H9 (cell line): Measurements from ENCODE around the gene CFP. TPM values are rescaled to one million over a fixed set of nuclear protein-coding genes. Genes with fewer than 3 reads are reported as not detected.
A peak's percentile ranks its signal among the peaks of the same experiment; 100 is the strongest.

Experiments
- DNase-seq: peaks from one replicate; pipeline ENCODE4 v3.0.0-alpha.2; 2017
- H2AFZ ChIP-seq: one replicate; pipeline ENCODE4 v1.6.1; 2013; ENCODE audit warnings: mild to moderate bottlenecking, low read length, control low read depth, moderate library complexity
- H2AK5ac ChIP-seq: 2 replicates; pipeline ENCODE4 v1.6.1; 2013; ENCODE audit warnings: low read length, control low read depth, mixed read lengths; ENCODE audit not compliant: insufficient read length
- H2BK120ac ChIP-seq: one replicate; pipeline ENCODE4 v1.6.1; 2013; ENCODE audit warnings: low read depth, mild to moderate bottlenecking, low read length, control low read depth, inconsistent platforms; ENCODE audit not compliant: poor library complexity, severe bottlenecking
- H2BK12ac ChIP-seq: 2 replicates; pipeline ENCODE4 v1.6.1; 2013; ENCODE audit warnings: low read length, control low read depth, mixed read lengths, low read depth; ENCODE audit not compliant: insufficient read length
- H2BK15ac ChIP-seq: 2 replicates; pipeline ENCODE4 v1.6.1; 2013; ENCODE audit warnings: low read depth, low read length, control low read depth
- H2BK20ac ChIP-seq: one replicate; pipeline ENCODE4 v1.6.1; 2013; ENCODE audit warnings: low read depth, mild to moderate bottlenecking, low read length, control low read depth, inconsistent platforms; ENCODE audit not compliant: poor library complexity, severe bottlenecking
- H2BK5ac ChIP-seq: 2 replicates; pipeline ENCODE4 v1.6.1; 2013; ENCODE audit warnings: low read length, control low read depth, mixed read lengths; ENCODE audit not compliant: insufficient read length
- H3K14ac ChIP-seq: 2 replicates; pipeline ENCODE4 v1.6.1; 2013; ENCODE audit warnings: low read length, control low read depth; ENCODE audit not compliant: insufficient read depth
- H3K18ac ChIP-seq: 2 replicates; pipeline ENCODE4 v1.6.1; 2013; ENCODE audit warnings: low read depth, mild to moderate bottlenecking, mixed read lengths, low read length, control low read depth; ENCODE audit not compliant: insufficient read length
- H3K23ac ChIP-seq: 2 replicates; pipeline ENCODE4 v1.6.1; 2013; ENCODE audit warnings: low read length, control low read depth, mixed read lengths, low read depth; ENCODE audit not compliant: insufficient read length
- H3K23me2 ChIP-seq: 2 replicates; pipeline ENCODE4 v1.6.1; 2013; ENCODE audit warnings: low read depth, mild to moderate bottlenecking, mixed read lengths, low read length, control low read depth; ENCODE audit not compliant: insufficient read length, poor library complexity, severe bottlenecking
- H3K27ac ChIP-seq: 2 replicates; pipeline ENCODE4 v1.5.1; 2013; ENCODE audit warnings: low read length, control low read depth, mixed read lengths, low read depth; ENCODE audit not compliant: insufficient read length
- H3K27me3 ChIP-seq: 2 replicates; pipeline ENCODE4 v1.6.1; 2013; ENCODE audit warnings: low read length, control low read depth, inconsistent platforms; ENCODE audit not compliant: insufficient read depth
- H3K4ac ChIP-seq: 2 replicates; pipeline ENCODE4 v1.6.1; 2013; ENCODE audit warnings: low read depth, mild to moderate bottlenecking, control low read depth, inconsistent platforms, low read length, moderate library complexity
- H3K4me1 ChIP-seq: 2 replicates; pipeline ENCODE4 v1.6.1; 2013; ENCODE audit warnings: low read length, control low read depth, inconsistent platforms; ENCODE audit not compliant: insufficient read depth
- H3K4me2 ChIP-seq: 2 replicates; pipeline ENCODE4 v1.6.1; 2013; ENCODE audit warnings: low read length, control low read depth, mixed read lengths; ENCODE audit not compliant: insufficient read length, insufficient read depth
- H3K56ac ChIP-seq: 2 replicates; pipeline ENCODE4 v1.6.1; 2013; ENCODE audit warnings: low read depth, mild to moderate bottlenecking, mixed read lengths, low read length, control low read depth; ENCODE audit not compliant: insufficient read length
- H3K79me1 ChIP-seq: 2 replicates; pipeline ENCODE4 v1.6.1; 2013; ENCODE audit warnings: low read depth, mild to moderate bottlenecking, moderate library complexity, low read length, control low read depth, inconsistent platforms; ENCODE audit not compliant: insufficient read depth, poor library complexity, severe bottlenecking
- H3K79me2 ChIP-seq: 2 replicates; pipeline ENCODE4 v1.6.1; 2013; ENCODE audit warnings: low read length, control low read depth, inconsistent platforms; ENCODE audit not compliant: insufficient read depth
- H3K9ac ChIP-seq: 2 replicates; pipeline ENCODE4 v1.6.1; 2013; ENCODE audit warnings: low read length, control low read depth, mixed read lengths; ENCODE audit not compliant: insufficient read length; ENCODE audit errors: extremely low read depth
- H3K9me3 ChIP-seq: one replicate; pipeline ENCODE4 v1.6.1; 2013; ENCODE audit warnings: low read depth, low read length, inconsistent platforms; ENCODE audit not compliant: control insufficient read depth
- H3T11ph ChIP-seq: one replicate; pipeline ENCODE4 v1.6.1; 2013; ENCODE audit warnings: mild to moderate bottlenecking, low read length, control low read depth, inconsistent platforms
- H4K20me1 ChIP-seq: one replicate; pipeline ENCODE4 v1.6.1; 2013; ENCODE audit not compliant: control insufficient read depth, insufficient read length, insufficient read depth
- H4K5ac ChIP-seq: 2 replicates; pipeline ENCODE4 v1.6.1; 2013; ENCODE audit warnings: low read depth, mild to moderate bottlenecking, mixed read lengths, low read length, control low read depth; ENCODE audit not compliant: insufficient read length
- H4K8ac ChIP-seq: replicated peaks from 2 replicates; pipeline ENCODE4 v1.6.1; 2013; ENCODE audit warnings: low read length, control low read depth, mixed read lengths, low read depth; ENCODE audit not compliant: insufficient read length
- H4K91ac ChIP-seq: 2 replicates; pipeline ENCODE4 v1.6.1; 2013; ENCODE audit warnings: low read depth, mild to moderate bottlenecking, moderate library complexity, mixed read lengths, low read length, control low read depth; ENCODE audit not compliant: insufficient read length
- H3K27ac Mint-ChIP-seq, 3 experiments: 2 replicates in 2 of 3; 3 replicates in 1 of 3; pipeline ENCODE4 v1.8.0; 2020 to 2021; ENCODE audit warnings: mixed read lengths in 3 of 3, mild to moderate bottlenecking in 1 of 3, moderate library complexity in 1 of 3
- H3K27me3 Mint-ChIP-seq: 2 replicates; pipeline ENCODE4 v1.8.0; 2021; ENCODE audit warnings: low read depth, mild to moderate bottlenecking, moderate library complexity, mixed read lengths
- H3K36me3 Mint-ChIP-seq, 3 experiments: 2 replicates in 2 of 3; 3 replicates in 1 of 3; pipeline ENCODE4 v1.8.0; 2020 to 2021; ENCODE audit warnings: low read depth in 3 of 3, mixed read lengths in 3 of 3; ENCODE audit not compliant: insufficient read depth in 1 of 3
- H3K4me1 Mint-ChIP-seq, 2 experiments: 2 replicates each; pipeline ENCODE4 v1.8.0; 2020; ENCODE audit warnings: mixed read lengths in 2 of 2
- H3K4me3 Mint-ChIP-seq, 2 experiments: 2 replicates in 1 of 2; 3 replicates in 1 of 2; pipeline ENCODE4 v1.8.0; 2020 to 2021; ENCODE audit warnings: mild to moderate bottlenecking in 2 of 2, mixed read lengths in 2 of 2, moderate library complexity in 1 of 2
- H3K9me3 Mint-ChIP-seq, 2 experiments: 2 replicates in 1 of 2; 3 replicates in 1 of 2; pipeline ENCODE4 v1.8.0; 2020; ENCODE audit warnings: mild to moderate bottlenecking in 2 of 2, mixed read lengths in 2 of 2, moderate library complexity in 1 of 2
- WGBS: extraction: QIAGEN DNeasy Blood & Tissue Kit; methylation state at CpG from one replicate; pipeline ENCODE4 v1.1.7; 2013; ENCODE audit warnings: missing lambda C conversion rate, low lambda C conversion rate, mixed read lengths; ENCODE audit not compliant: insufficient read length; ENCODE audit errors: extremely low coverage; 5-methylcytosine and 5-hydroxymethylcytosine counted together
- total RNA-seq: library from RNA; stranded (reverse); gene quantifications from 2 replicates; pipeline ENCODE4 v1.2.1, GENCODE V29; 2021
- TF ChIP-seq, protein P1 (sequence below): fragments of 200-600 bp; sonication (generic); conservative IDR thresholded peaks from 3 replicates; pipeline ENCODE4 v1.8.0; 2021; ENCODE audit warnings: antibody characterized with exemption, mild to moderate bottlenecking

Gene CFP
- total RNA-seq, 1 experiment from 2014 or later = 2.3 TPM

DNA sequence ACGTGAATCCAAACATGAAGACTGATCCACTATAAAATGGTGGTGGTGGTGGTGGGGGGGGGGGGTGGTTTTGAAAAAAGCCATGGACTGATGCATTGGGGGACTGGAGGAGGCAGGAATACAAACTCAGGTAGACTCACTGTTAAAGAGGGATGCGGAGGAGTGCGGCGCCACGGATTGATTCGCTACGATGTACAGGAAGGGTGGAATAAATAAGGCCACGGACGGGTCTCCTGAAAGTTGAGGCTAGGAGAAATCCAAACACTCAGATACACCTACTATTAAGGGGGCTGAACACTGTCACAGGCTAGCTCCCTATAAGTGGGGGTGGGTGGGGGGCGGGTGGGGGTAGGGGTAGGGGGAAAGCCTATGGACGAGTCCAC is 20.0 kb upstream of the CFP start:
- Mint-ChIP-seq H3K4me1 (peaks cover 23 to 24% of the 10 kb centered on the region in 2 experiments), H3K27ac (no peak overlapping the region; a peak in 1 of 7 replicates), H3K36me3 (peaks cover 34 to 52% (median 36%) of the 10 kb centered on the region in 3 experiments), H3K27me3 (no peaks in the 10 kb centered on the region; the same call in 1 of the 2 replicates), H3K9me3 (peaks cover 79 to 82% of the 10 kb centered on the region in 2 experiments), H3K4me3 (peak overlapping the region; percentile 83 to 87)
- Histone ChIP-seq H2BK120ac (no peak overlapping the region), H3K79me1 (peaks cover 2% of the 10 kb centered on the region), H2BK15ac (no peak overlapping the region), H2BK5ac (no peak overlapping the region), H3K4ac (no peak overlapping the region), H3K9me3 (peaks cover 48% of the 10 kb centered on the region), H3K4me2 (peak overlapping the region; percentile 70), H4K8ac (no peak overlapping the region), H3K14ac (no peak overlapping the region), H2AFZ (no peak overlapping the region), H3K79me2 (no peaks in the 10 kb centered on the region), H3K18ac (no peak overlapping the region), H3K23me2 (no peaks in the 10 kb centered on the region), H2AK5ac (no peak overlapping the region), H3K4me1 (no peaks in the 10 kb centered on the region; the same call in 1 of the 2 replicates), H3T11ph (no peak overlapping the region), H3K27ac (no peak overlapping the region), H4K20me1 (no peaks in the 10 kb centered on the region), H3K23ac (no peak overlapping the region), H2BK20ac (no peak overlapping the region), H3K56ac (no peak overlapping the region), H3K9ac (peak overlapping the region; percentile 57), H2BK12ac (no peak overlapping the region), H4K5ac (no peak overlapping the region), H3K27me3 (no peaks in the 10 kb centered on the region), H4K91ac (no peak overlapping the region)
- TF ChIP-seq, protein P1, sequence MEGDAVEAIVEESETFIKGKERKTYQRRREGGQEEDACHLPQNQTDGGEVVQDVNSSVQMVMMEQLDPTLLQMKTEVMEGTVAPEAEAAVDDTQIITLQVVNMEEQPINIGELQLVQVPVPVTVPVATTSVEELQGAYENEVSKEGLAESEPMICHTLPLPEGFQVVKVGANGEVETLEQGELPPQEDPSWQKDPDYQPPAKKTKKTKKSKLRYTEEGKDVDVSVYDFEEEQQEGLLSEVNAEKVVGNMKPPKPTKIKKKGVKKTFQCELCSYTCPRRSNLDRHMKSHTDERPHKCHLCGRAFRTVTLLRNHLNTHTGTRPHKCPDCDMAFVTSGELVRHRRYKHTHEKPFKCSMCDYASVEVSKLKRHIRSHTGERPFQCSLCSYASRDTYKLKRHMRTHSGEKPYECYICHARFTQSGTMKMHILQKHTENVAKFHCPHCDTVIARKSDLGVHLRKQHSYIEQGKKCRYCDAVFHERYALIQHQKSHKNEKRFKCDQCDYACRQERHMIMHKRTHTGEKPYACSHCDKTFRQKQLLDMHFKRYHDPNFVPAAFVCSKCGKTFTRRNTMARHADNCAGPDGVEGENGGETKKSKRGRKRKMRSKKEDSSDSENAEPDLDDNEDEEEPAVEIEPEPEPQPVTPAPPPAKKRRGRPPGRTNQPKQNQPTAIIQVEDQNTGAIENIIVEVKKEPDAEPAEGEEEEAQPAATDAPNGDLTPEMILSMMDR = no peak
- DNase-seq = no peak
- WGBS = no CpG with 5 or more reads among the region's 11 CpGs
